ENCODE measurements around the gene IPCEF1.

DNA sequence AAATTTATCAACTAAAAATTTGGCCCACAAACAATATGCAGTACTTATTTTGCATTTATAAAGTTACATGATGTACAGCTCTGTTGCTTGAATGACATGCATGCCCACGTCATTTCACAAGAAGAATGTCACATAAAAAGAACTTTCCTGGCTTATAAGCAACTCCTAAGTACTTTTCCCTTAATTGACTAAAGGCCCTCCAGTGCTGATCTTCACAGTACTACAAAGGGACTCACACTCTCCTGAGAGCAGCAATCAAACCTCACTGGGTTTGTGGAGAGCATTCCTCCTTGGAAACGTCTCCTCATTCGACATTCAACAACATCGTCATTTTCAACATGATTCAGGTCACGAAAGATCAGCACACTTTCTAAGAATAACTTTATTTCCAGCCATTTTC is 111.1 kb downstream of the IPCEF1 start:
- TF ChIP-seq EZH2 (IDR thresholded peaks at IDR 0.05; ENCODE audit: low read length, missing control alignments) (no peak), CTCF (conservative IDR thresholded peaks at IDR 0.05 in 1 of 2, IDR thresholded peaks at IDR 0.05 in 1 of 2; ENCODE audit: low read depth in 1 of 2, low read length in 2 of 2) (no peak)

Measured in fibroblast of lung (primary cell).